GM23248 (cell line): ENCODE data around the gene PLCH2. TPM values are rescaled to one million over a fixed set of nuclear protein-coding genes. Genes with fewer than 3 reads are reported as not detected.

Source experiments
- DNase-seq: peaks from one replicate; pipeline ENCODE4 v3.0.0-alpha.2; 2015
- H2AFZ ChIP-seq: fragments of 200-600 bp; sonication (generic); 2 replicates; pipeline ENCODE4 v1.6.1; 2016; ENCODE audit warnings: antibody characterized with exemption
- H3F3A ChIP-seq: fragments of 200-600 bp; sonication (generic); 2 replicates; pipeline ENCODE4 v1.6.1; 2016; ENCODE audit warnings: mild to moderate bottlenecking, antibody characterized with exemption, mixed run types; ENCODE audit not compliant: insufficient read depth
- H3K27ac ChIP-seq: fragments of 200-600 bp; sonication (generic); 2 replicates; pipeline ENCODE4 v1.5.1; 2016; ENCODE audit warnings: mild to moderate bottlenecking
- H3K27me3 ChIP-seq: fragments of 200-600 bp; sonication (generic); replicated peaks from 2 replicates; pipeline ENCODE4 v1.6.1; 2016; ENCODE audit warnings: mild to moderate bottlenecking; ENCODE audit not compliant: insufficient read depth
- H3K36me3 ChIP-seq: fragments of 200-600 bp; sonication (generic); 2 replicates; pipeline ENCODE4 v1.6.1; 2016; ENCODE audit warnings: low read depth, mild to moderate bottlenecking
- H3K4me1 ChIP-seq: fragments of 200-600 bp; sonication (generic); 2 replicates; pipeline ENCODE4 v1.6.1; 2016; ENCODE audit warnings: mild to moderate bottlenecking; ENCODE audit not compliant: insufficient read depth
- H3K4me2 ChIP-seq: fragments of 200-600 bp; sonication (generic); one replicate; pipeline ENCODE4 v1.6.1; 2016; ENCODE audit warnings: mild to moderate bottlenecking; ENCODE audit not compliant: unreplicated experiment
- H3K4me3 ChIP-seq: fragments of 200-600 bp; sonication (generic); 2 replicates; pipeline ENCODE4 v1.5.1; 2016; ENCODE audit warnings: mild to moderate bottlenecking
- H3K79me2 ChIP-seq: fragments of 200-600 bp; sonication (generic); 2 replicates; pipeline ENCODE4 v1.6.1; 2016; ENCODE audit warnings: mild to moderate bottlenecking; ENCODE audit not compliant: insufficient read depth
- H3K9ac ChIP-seq: fragments of 200-600 bp; sonication (generic); 2 replicates; pipeline ENCODE4 v1.6.1; 2016; ENCODE audit warnings: mild to moderate bottlenecking
- H3K9me2 ChIP-seq: fragments of 200-600 bp; sonication (generic); 2 replicates; pipeline ENCODE4 v1.6.1; 2016; ENCODE audit warnings: mixed run types, mild to moderate bottlenecking, moderate library complexity; ENCODE audit not compliant: insufficient read depth
- H3K9me3 ChIP-seq: fragments of 200-600 bp; sonication (generic); one replicate; pipeline ENCODE4 v1.6.1; 2017; ENCODE audit warnings: low read depth
- H4K20me1 ChIP-seq: fragments of 200-600 bp; sonication (generic); 2 replicates; pipeline ENCODE4 v1.6.0; 2016; ENCODE audit not compliant: insufficient read depth
- EZH2 ChIP-seq: fragments of 200-600 bp; sonication (generic); IDR thresholded peaks from 2 replicates; pipeline ENCODE4 v1.6.1; 2018; ENCODE audit warnings: antibody characterized with exemption, mild to moderate bottlenecking; ENCODE audit not compliant: insufficient read depth, poor library complexity, severe bottlenecking
- EZH2phosphoT487 ChIP-seq: fragments of 200-600 bp; sonication (generic); IDR thresholded peaks from 2 replicates; pipeline ENCODE4 v1.6.1; 2018; ENCODE audit warnings: antibody characterized with exemption, moderate library complexity, mild to moderate bottlenecking, low read depth; ENCODE audit not compliant: insufficient read depth
- WGBS, 2 experiments: methylation state at CpG; one replicate each; pipeline ENCODE4 v1.1.6; 2015 to 2017; ENCODE audit warnings: low lambda C conversion rate in 2 of 2, low coverage in 1 of 2; ENCODE audit errors: missing lambda C conversion rate in 2 of 2; 5-methylcytosine and 5-hydroxymethylcytosine counted together
- in situ Hi-C: fragments of 300-500 bp; cut with MboI; formaldehyde crosslinking; loops from 2 replicates; pipeline ENCODE4 v1.15.0; 2020
- polyA plus RNA-seq: library from polyadenylated mRNA; unstranded; fragments of >200 nt; fragmentation: Nextera tagmentation; extraction: Ambion mirVana; gene quantifications from 2 replicates; pipeline ENCODE4 v1.2.1, GENCODE V29; 2016
- total RNA-seq: library from RNA; depleted of rRNA; stranded (reverse); fragments of >200 nt; shearing (Covaris generic); gene quantifications from 2 replicates; pipeline ENCODE4 v1.2.3, GENCODE V29; 2014

Gene PLCH2
- total and polyA plus RNA-seq, 2 experiments from 2014 or later, result not detected

GRCh38 chr1:2474104-2474844 lies 1.8 kb upstream of the PLCH2 start:
- no peak overlapping the region for H2AFZ ChIP-seq
- no peaks in the 10 kb centered on the region for H3K36me3 ChIP-seq
- H3K4me3 ChIP-seq, result no peak overlapping the region
- no peaks in the 10 kb centered on the region for H4K20me1 ChIP-seq
- peaks cover 19% of the 10 kb centered on the region; the same call in 1 of the 2 replicates for H3K27me3 ChIP-seq
- no peaks in the 10 kb centered on the region for H3K4me1 ChIP-seq
- no peaks in the 10 kb centered on the region for H3K9me3 ChIP-seq
- in situ Hi-C loops, result no loop called here
- H3K9me2 ChIP-seq, result no peaks in the 10 kb centered on the region
- 39 to 52% methylated on average over 12 to 15 of the region's 17 CpGs for WGBS, 2 experiments
- H3F3A ChIP-seq, result no peaks in the 10 kb centered on the region
- H3K9ac ChIP-seq, result no peak overlapping the region
- H3K4me2 ChIP-seq, result no peak overlapping the region
- no peak for TF ChIP-seq EZH2phosphoT487
- no peak for TF ChIP-seq EZH2
- H3K27ac ChIP-seq, result no peak overlapping the region
- no peak for DNase-seq
- no peaks in the 10 kb centered on the region for H3K79me2 ChIP-seq

- WGBS, 2 experiments, result 27 to 31% methylated on average over 13 of the region's 13 CpGs
- Histone ChIP-seq H2AFZ (no peak overlapping the region), H3K4me3 (no peak overlapping the region), H3K27ac (no peak overlapping the region), H3F3A (no peaks in the 10 kb centered on the region), H3K36me3 (no peaks in the 10 kb centered on the region), H3K9me3 (no peaks in the 10 kb centered on the region), H3K9ac (no peak overlapping the region), H3K4me2 (no peak overlapping the region), H3K9me2 (no peaks in the 10 kb centered on the region), H3K79me2 (no peaks in the 10 kb centered on the region), H3K4me1 (no peaks in the 10 kb centered on the region), H4K20me1 (no peaks in the 10 kb centered on the region), H3K27me3 (peaks cover 19% of the 10 kb centered on the region; the same call in 1 of the 2 replicates)
- in situ Hi-C loops, result no loop called here
- DNase-seq, result peak; percentile 30
- TF ChIP-seq EZH2, result no peak
- no peak for TF ChIP-seq EZH2phosphoT487
Measured at GRCh38 chr1:2474933-2475371, 1.1 kb upstream of the PLCH2 start.

DNA sequence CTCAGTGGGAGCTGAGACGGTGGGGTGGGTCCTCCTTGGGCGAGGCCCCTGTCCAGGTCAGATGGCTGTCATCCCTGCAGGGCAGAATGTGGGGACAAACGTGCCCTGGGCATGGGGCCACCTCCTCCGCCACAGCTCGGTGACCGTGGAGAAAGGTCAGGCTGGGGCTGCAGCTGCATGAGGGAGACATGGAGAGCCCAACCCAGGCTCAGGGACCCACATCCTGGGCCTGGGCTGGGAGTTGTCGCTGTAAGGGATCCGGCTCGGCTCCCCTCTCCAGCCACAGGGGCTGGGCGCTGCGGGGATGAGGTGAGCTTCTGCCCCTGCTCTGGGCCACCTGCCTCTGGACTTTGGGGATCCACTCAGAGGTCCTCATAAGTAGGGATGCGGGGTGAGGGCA lies 518 bp upstream of the PLCH2 start:
- WGBS, 2 experiments, result 71 to 79% methylated on average over 7 to 11 of the region's 12 CpGs

GRCh38 chr1:2477309-2477708 lies 1.2 kb downstream of the PLCH2 start:
- H3K4me1 ChIP-seq, result no peaks in the 10 kb centered on the region
- no peak overlapping the region for H3K9ac ChIP-seq
- no peak for DNase-seq
- no peaks in the 10 kb centered on the region for H3K9me3 ChIP-seq
- H2AFZ ChIP-seq, result no peak overlapping the region
- no peak overlapping the region for H3K4me3 ChIP-seq
- in situ Hi-C loops, result no loop called here
- no peak overlapping the region for H3K4me2 ChIP-seq
- H3K9me2 ChIP-seq, result no peaks in the 10 kb centered on the region
- H3F3A ChIP-seq, result no peaks in the 10 kb centered on the region
- H3K27ac ChIP-seq, result no peak overlapping the region
- no peaks in the 10 kb centered on the region for H3K79me2 ChIP-seq
- 41% methylated on average over 10 to 12 of the region's 12 CpGs for WGBS, 2 experiments
- 0 out of 2 replicates have a peak, but pooled peaks cover 8% of the 10 kb centered on the region for H3K27me3 ChIP-seq
- TF ChIP-seq EZH2phosphoT487 (no peak), EZH2 (no peak)
- no peaks in the 10 kb centered on the region for H3K36me3 ChIP-seq
- no peaks in the 10 kb centered on the region for H4K20me1 ChIP-seq

More for the DNA sequence above, 518 bp upstream of the PLCH2 start:
- DNase-seq, result no peak
- no peaks in the 10 kb centered on the region for H3K79me2 ChIP-seq
- in situ Hi-C loops, result no loop called here
- H3F3A ChIP-seq, result no peaks in the 10 kb centered on the region
- no peak for TF ChIP-seq EZH2phosphoT487
- no peak for TF ChIP-seq EZH2
- no peaks in the 10 kb centered on the region for H3K9me3 ChIP-seq
- H3K9ac ChIP-seq, result no peak overlapping the region
- H3K36me3 ChIP-seq, result no peaks in the 10 kb centered on the region
- no peaks in the 10 kb centered on the region for H3K9me2 ChIP-seq
- no peak overlapping the region for H3K4me2 ChIP-seq
- H4K20me1 ChIP-seq, result no peaks in the 10 kb centered on the region
- H3K4me1 ChIP-seq, result no peaks in the 10 kb centered on the region
- no peak overlapping the region for H3K27ac ChIP-seq
- no peak overlapping the region for H2AFZ ChIP-seq
- no peak overlapping the region for H3K4me3 ChIP-seq
- peaks cover 13% of the 10 kb centered on the region; the same call in 1 of the 2 replicates for H3K27me3 ChIP-seq
